CD14-positive monocyte (primary cell): Measurements from ENCODE around the gene ALPG. TPM values are rescaled to one million over a fixed set of nuclear protein-coding genes. Genes with fewer than 3 reads are reported as not detected.
"Not testable (repeated sequence)": the region's sequence is repeated elsewhere in the genome, so short reads cannot be mapped to it uniquely, and the experiment has no call there.

Source experiments
- DNase-seq, 3 donors: peaks; one replicate each; pipeline ENCODE4 v3.0.0-alpha.2; 2011 to 2022
- H2AFZ ChIP-seq: 2 replicates; pipeline ENCODE4 v1.6.0; 2012; ENCODE audit warnings: mild to moderate bottlenecking, low read depth, low read length, inconsistent platforms; ENCODE audit not compliant: insufficient read depth, poor library complexity, severe bottlenecking
- H3K27ac ChIP-seq, 2 donors: 1 replicate in 1 of 2; 2 replicates in 1 of 2; pipeline ENCODE4 v1.5.1; 2012 to 2013; ENCODE audit warnings: low read length in 2 of 2, control low read depth in 1 of 2, inconsistent platforms in 1 of 2, low read depth in 1 of 2, mild to moderate bottlenecking in 1 of 2
- H3K27me3 ChIP-seq, 2 donors: one replicate each; pipeline versions ENCODE4 v1.6.0 to v1.6.1; 2011 to 2013; ENCODE audit warnings: low read length in 2 of 2; ENCODE audit not compliant: control insufficient read depth in 2 of 2, insufficient read depth in 2 of 2
- H3K36me3 ChIP-seq, 2 donors: replicated peaks in 1 of 2; 1 replicate in 1 of 2; 2 replicates in 1 of 2; pipeline versions ENCODE4 v1.5.1 to v1.6.1; 2012 to 2013; ENCODE audit warnings: low read length in 2 of 2, control low read depth in 1 of 2, inconsistent platforms in 1 of 2, mild to moderate bottlenecking in 1 of 2; ENCODE audit not compliant: insufficient read depth in 2 of 2, control insufficient read depth in 1 of 2
- H3K4me1 ChIP-seq, 2 donors: 1 replicate in 1 of 2; 2 replicates in 1 of 2; pipeline versions ENCODE4 v1.5.1 to v1.6.1; 2012 to 2013; ENCODE audit warnings: low read length in 2 of 2, control low read depth in 1 of 2, inconsistent platforms in 1 of 2, mild to moderate bottlenecking in 1 of 2, moderate library complexity in 1 of 2; ENCODE audit not compliant: insufficient read depth in 2 of 2, control insufficient read depth in 1 of 2
- H3K4me2 ChIP-seq: replicated peaks from 2 replicates; pipeline ENCODE3; 2012; ENCODE audit warnings: low read length, moderate library complexity, mild to moderate bottlenecking; ENCODE audit not compliant: poor library complexity, severe bottlenecking; ENCODE audit errors: extremely low read depth
- H3K4me3 ChIP-seq, 3 experiments: fragments of 200-600 bp in 1 of 3; sonication (generic) in 1 of 3; replicated peaks in 1 of 3; 1 replicate in 2 of 3; 2 replicates in 1 of 3; pipeline ENCODE4 v1.5.1; 2011 to 2013; ENCODE audit warnings: low read length in 3 of 3, mild to moderate bottlenecking in 3 of 3, control low read depth in 2 of 3, low read depth in 2 of 3, inconsistent platforms in 1 of 3, moderate library complexity in 1 of 3
- H3K79me2 ChIP-seq: 2 replicates; pipeline ENCODE4 v1.6.0; 2012; ENCODE audit warnings: mild to moderate bottlenecking, control low read depth, inconsistent platforms, low read length, moderate library complexity; ENCODE audit not compliant: insufficient read depth
- H3K9ac ChIP-seq: 2 replicates; pipeline ENCODE4 v1.6.0; 2017; ENCODE audit warnings: low read length, mild to moderate bottlenecking; ENCODE audit not compliant: insufficient read depth, poor library complexity, severe bottlenecking
- H3K9me3 ChIP-seq, 2 donors: replicated peaks in 1 of 2; 1 replicate in 1 of 2; 2 replicates in 1 of 2; pipeline versions ENCODE4 v1.5.1 to v1.6.1; 2012 to 2013; ENCODE audit warnings: low read length in 2 of 2, control low read depth in 1 of 2; ENCODE audit not compliant: control insufficient read depth in 1 of 2, insufficient read depth in 1 of 2
- H4K20me1 ChIP-seq: 2 replicates; pipeline ENCODE4 v1.6.0; 2012; ENCODE audit warnings: mild to moderate bottlenecking, low read length, control low read depth, moderate library complexity; ENCODE audit not compliant: insufficient read depth
- H3K27ac Mint-ChIP-seq, 7 donors: one replicate each; pipeline ENCODE4 v1.8.0; 2020; ENCODE audit warnings: mild to moderate bottlenecking in 7 of 7, mixed read lengths in 7 of 7, moderate library complexity in 6 of 7, inconsistent platforms in 2 of 7
- H3K27me3 Mint-ChIP-seq, 3 donors: one replicate each; pipeline ENCODE4 v1.8.0; 2021 to 2022; ENCODE audit warnings: low read depth in 3 of 3, mild to moderate bottlenecking in 3 of 3, mixed read lengths in 3 of 3, moderate library complexity in 3 of 3, inconsistent platforms in 1 of 3
- H3K36me3 Mint-ChIP-seq, 2 donors: one replicate each; pipeline ENCODE4 v1.8.0; 2020; ENCODE audit warnings: mixed read lengths in 2 of 2, inconsistent platforms in 1 of 2, mild to moderate bottlenecking in 1 of 2
- H3K4me1 Mint-ChIP-seq: one replicate; pipeline ENCODE4 v1.8.0; 2020; ENCODE audit warnings: mild to moderate bottlenecking, mixed read lengths
- H3K4me3 Mint-ChIP-seq, 2 donors: one replicate each; pipeline ENCODE4 v1.8.0; 2020; ENCODE audit warnings: mild to moderate bottlenecking in 2 of 2, mixed read lengths in 2 of 2, moderate library complexity in 1 of 2
- H3K9me3 Mint-ChIP-seq, 7 donors: one replicate each; pipeline ENCODE4 v1.8.0; 2020 to 2022; ENCODE audit warnings: mixed read lengths in 7 of 7, mild to moderate bottlenecking in 6 of 7, moderate library complexity in 6 of 7, inconsistent platforms in 2 of 7
- CTCF ChIP-seq: fragments of 200-600 bp; IDR thresholded peaks from one replicate; pipeline ENCODE4 v1.8.0; 2022; ENCODE audit warnings: antibody characterized with exemption, mild to moderate bottlenecking
- WGBS: methylation state at CpG from one replicate; pipeline ENCODE4 v1.1.5; 2013; ENCODE audit warnings: missing lambda C conversion rate; ENCODE audit not compliant: insufficient coverage; 5-methylcytosine and 5-hydroxymethylcytosine counted together
- intact Hi-C, 2 donors: fragments of 100-400 bp; cut with micrococcal nuclease; formaldehyde crosslinking; loops; one replicate each; pipeline versions ENCODE4 v1.15.0 to v1.15.1; 2023
- polyA plus RNA-seq, 3 donors: library from polyadenylated mRNA; depleted of rRNA in 1 of 3; unstranded in 2 of 3; stranded (reverse) in 1 of 3; fragments of 300-500 nt in 2 of 3; fragments of >200 nt in 1 of 3; fragmentation: Illumina TruSeq in 2 of 3; gene quantifications; 1 replicate in 2 of 3; 2 replicates in 1 of 3; pipeline ENCODE4 v1.2.3, GENCODE V29; 2012 to 2021

ALPG gene
- polyA plus RNA-seq, 3 donors, result not detected

- no peaks in the 10 kb centered on the region for H3K36me3 ChIP-seq
- intact Hi-C loops, result no loop called here
- H3K9ac ChIP-seq, result no peak overlapping the region
- H3K4me1 ChIP-seq, result no peaks in the 10 kb centered on the region
- Mint-ChIP-seq H3K36me3 (no peaks in the 10 kb centered on the region), H3K4me1 (peaks cover 3% of the 10 kb centered on the region), H3K27me3 (peaks cover 0 to 10% (median 10%) of the 10 kb centered on the region in 3 donors), H3K27ac (no peak overlapping the region), H3K9me3 (peaks cover 0 to 2% (median 0%) of the 10 kb centered on the region in 7 donors), H3K4me3 (no peak overlapping the region)
- no peak overlapping the region for H3K4me2 ChIP-seq
- DNase-seq, result no peak
- no peaks in the 10 kb centered on the region for H3K9me3 ChIP-seq
- 89% methylated on average over 13 of the region's 16 CpGs for WGBS
- no peak overlapping the region for H2AFZ ChIP-seq
- TF ChIP-seq CTCF, result no peak
- no peaks in the 10 kb centered on the region for H3K27me3 ChIP-seq
- H4K20me1 ChIP-seq, result no peaks in the 10 kb centered on the region
- no peak overlapping the region for H3K27ac ChIP-seq
- H3K4me3 ChIP-seq, result no peak overlapping the region
- H3K79me2 ChIP-seq, result no peaks in the 10 kb centered on the region
These were observed 25.3 kb downstream of the ALPG start for GRCh38 chr2:232431705-232432590.

- H3K9ac ChIP-seq, result no peak overlapping the region
- no peak for DNase-seq
- intact Hi-C loops, result no loop called here
- no peak overlapping the region for H2AFZ ChIP-seq
- Mint-ChIP-seq H3K9me3 (peaks cover 0 to 2% (median 0%) of the 10 kb centered on the region in 7 donors), H3K27me3 (peaks cover 0 to 10% (median 9%) of the 10 kb centered on the region in 3 donors), H3K4me1 (peaks cover 3% of the 10 kb centered on the region), H3K27ac (no peak overlapping the region), H3K4me3 (no peak overlapping the region), H3K36me3 (no peaks in the 10 kb centered on the region)
- H3K79me2 ChIP-seq, result no peaks in the 10 kb centered on the region
- 53% methylated on average over 14 of the region's 16 CpGs for WGBS
- H3K9me3 ChIP-seq, result no peaks in the 10 kb centered on the region
- H3K36me3 ChIP-seq, result no peaks in the 10 kb centered on the region
- no peak overlapping the region for H3K4me3 ChIP-seq
- TF ChIP-seq CTCF, result no peak
- H3K27me3 ChIP-seq, result no peaks in the 10 kb centered on the region
- H3K4me1 ChIP-seq, result no peaks in the 10 kb centered on the region
- no peaks in the 10 kb centered on the region for H4K20me1 ChIP-seq
- no peak overlapping the region for H3K4me2 ChIP-seq
- no peak overlapping the region for H3K27ac ChIP-seq
These were observed 26.0 kb downstream of the ALPG start for GRCh38 chr2:232432598-232433184.

- H3K9me3 Mint-ChIP-seq, H3K36me3 Mint-ChIP-seq, H3K4me2 ChIP-seq, H3K4me1 Mint-ChIP-seq, H4K20me1 ChIP-seq, DNase-seq, H3K4me1 ChIP-seq, intact Hi-C loops, H3K4me3 Mint-ChIP-seq, H3K27ac Mint-ChIP-seq, H3K79me2 ChIP-seq, H2AFZ ChIP-seq, H3K27me3 ChIP-seq, H3K9ac ChIP-seq, H3K27ac ChIP-seq, H3K4me3 ChIP-seq, H3K9me3 ChIP-seq, H3K36me3 ChIP-seq: not testable (repeated sequence)
- 93% methylated on average over 8 of the region's 9 CpGs for WGBS
- peaks cover 0 to 10% (median 7%) of the 10 kb centered on the region in 3 donors for H3K27me3 Mint-ChIP-seq
These were observed 27.0 kb downstream of the ALPG start for GRCh38 chr2:232433622-232434021.
